ENCODE measurements around the gene SIX5.

DNA sequence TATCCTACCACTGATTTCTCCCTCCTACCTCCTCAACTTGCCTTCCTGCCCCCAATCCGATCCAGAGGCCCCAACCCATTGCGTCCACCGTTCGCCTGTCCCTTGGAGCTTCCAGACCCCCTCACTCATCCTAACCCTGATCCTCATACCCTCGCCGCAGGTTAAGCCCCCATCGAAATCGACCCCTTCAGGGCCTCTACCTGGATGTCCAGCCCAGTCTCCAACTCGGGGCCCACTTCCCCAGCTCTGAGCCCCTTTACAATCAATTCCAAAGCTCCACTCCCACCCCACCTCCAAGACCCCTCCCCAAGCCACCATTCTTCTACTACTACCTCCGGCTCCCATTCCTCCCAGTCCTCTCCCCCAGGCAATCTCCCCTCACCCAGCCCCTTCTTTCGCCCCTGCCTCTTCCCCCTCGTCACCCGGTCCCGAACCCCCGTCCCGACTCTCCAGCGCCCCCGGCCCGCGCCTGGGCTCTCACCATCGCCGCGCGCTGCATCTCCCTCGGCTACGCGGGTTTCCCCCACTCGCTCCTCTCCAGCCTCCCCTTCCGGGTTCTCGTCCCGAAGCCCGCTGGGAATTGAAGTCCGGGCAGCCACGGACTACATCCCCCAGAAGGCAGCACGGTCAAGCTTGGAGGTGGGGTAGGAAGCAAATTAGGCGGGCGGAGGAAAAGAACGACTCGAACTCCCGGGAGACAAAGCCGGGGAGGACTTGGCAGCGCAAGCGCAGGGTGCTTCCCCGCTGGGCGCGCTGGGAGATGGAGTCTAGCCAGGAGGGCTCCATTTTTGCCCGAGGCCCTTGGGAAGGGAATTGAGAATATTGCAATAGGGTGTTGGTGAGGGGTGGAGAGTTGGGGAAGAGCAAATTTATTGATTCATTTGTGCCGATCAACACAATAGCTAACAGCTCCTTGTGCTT, 38.4 kb downstream of the SIX5 start, which contains the start of gene FBXO46:
- TF ChIP-seq POLR2A (IDR thresholded peaks at IDR 0.05) (peak in 1 of 2 donors; percentile 62), POLR2AphosphoS5 (IDR thresholded peaks at IDR 0.05; ENCODE audit: insufficient read depth in 1 of 2, low read depth in 1 of 2) (peak; percentile 92 to 100)
- TF ChIP-seq, protein P1, sequence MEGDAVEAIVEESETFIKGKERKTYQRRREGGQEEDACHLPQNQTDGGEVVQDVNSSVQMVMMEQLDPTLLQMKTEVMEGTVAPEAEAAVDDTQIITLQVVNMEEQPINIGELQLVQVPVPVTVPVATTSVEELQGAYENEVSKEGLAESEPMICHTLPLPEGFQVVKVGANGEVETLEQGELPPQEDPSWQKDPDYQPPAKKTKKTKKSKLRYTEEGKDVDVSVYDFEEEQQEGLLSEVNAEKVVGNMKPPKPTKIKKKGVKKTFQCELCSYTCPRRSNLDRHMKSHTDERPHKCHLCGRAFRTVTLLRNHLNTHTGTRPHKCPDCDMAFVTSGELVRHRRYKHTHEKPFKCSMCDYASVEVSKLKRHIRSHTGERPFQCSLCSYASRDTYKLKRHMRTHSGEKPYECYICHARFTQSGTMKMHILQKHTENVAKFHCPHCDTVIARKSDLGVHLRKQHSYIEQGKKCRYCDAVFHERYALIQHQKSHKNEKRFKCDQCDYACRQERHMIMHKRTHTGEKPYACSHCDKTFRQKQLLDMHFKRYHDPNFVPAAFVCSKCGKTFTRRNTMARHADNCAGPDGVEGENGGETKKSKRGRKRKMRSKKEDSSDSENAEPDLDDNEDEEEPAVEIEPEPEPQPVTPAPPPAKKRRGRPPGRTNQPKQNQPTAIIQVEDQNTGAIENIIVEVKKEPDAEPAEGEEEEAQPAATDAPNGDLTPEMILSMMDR (IDR thresholded peaks at IDR 0.05) = no peak
